Neural cell (in vitro differentiated cells): ENCODE results near the gene RPL22.

Experiments used
- EP300 ChIP-seq: fragments of 450-650 bp; conservative IDR thresholded peaks from 2 replicates; pipeline ENCODE4 v1.6.1; 2014; ENCODE audit warnings: antibody characterized with exemption, mild to moderate bottlenecking, moderate library complexity; ENCODE audit not compliant: poor library complexity, severe bottlenecking
- EZH2 ChIP-seq: fragments of 200-600, 300-800 bp; shearing (Covaris generic), sonication (generic); IDR thresholded peaks from 2 replicates; pipeline ENCODE4 v1.6.1; 2014; ENCODE audit warnings: antibody characterized with exemption, low read length, borderline replicate concordance, mild to moderate bottlenecking; ENCODE audit not compliant: insufficient read depth, poor library complexity, severe bottlenecking
- TAF1 ChIP-seq: IDR thresholded peaks from 2 replicates; pipeline ENCODE4 v1.6.1; 2012; ENCODE audit warnings: low read depth
- TF ChIP-seq, protein P1 (sequence below): fragments of 450-650 bp; IDR thresholded peaks from 2 replicates; pipeline ENCODE4 v1.5.1; 2014; ENCODE audit warnings: antibody characterized with exemption, mild to moderate bottlenecking, moderate library complexity; ENCODE audit not compliant: poor library complexity, severe bottlenecking

DNA sequence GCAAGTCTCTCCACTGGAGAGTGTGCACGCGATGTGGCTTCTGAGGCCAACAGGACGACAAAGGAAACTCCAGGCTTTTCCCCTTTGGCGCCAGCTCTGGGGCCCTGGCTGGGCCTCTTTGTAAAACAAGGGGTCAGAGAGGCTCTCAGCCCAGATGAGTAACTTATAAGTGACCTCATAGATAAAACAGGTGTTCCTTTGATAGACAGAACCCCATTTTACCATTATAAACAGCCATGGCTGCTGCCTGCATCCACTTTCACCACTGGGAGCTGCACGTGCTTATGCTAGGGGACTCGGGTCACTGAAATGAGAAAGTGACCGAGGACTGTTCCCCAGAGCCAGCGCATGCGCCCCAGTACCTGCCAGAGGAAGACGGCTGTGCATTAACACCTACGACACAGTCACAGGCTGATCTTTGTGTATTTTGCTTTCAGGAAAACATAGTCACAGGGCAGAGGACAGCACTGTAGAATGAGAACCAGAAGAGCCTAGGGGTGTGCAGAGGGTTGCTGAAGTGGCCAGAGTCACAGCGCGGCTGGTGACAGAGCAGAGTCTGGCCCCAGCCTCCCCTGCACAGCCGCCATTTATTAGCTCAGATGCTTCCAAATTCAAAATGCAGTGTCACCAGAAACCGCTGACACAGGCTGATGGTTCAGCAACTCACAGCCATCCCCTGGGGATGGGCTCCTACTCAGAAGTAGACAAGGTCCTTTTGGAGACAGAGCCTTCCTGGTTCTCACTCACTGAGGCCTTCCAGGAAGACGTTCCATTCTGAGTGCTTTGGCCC is 19.2 kb upstream of the RPL22 start:
- TF ChIP-seq, protein P1, sequence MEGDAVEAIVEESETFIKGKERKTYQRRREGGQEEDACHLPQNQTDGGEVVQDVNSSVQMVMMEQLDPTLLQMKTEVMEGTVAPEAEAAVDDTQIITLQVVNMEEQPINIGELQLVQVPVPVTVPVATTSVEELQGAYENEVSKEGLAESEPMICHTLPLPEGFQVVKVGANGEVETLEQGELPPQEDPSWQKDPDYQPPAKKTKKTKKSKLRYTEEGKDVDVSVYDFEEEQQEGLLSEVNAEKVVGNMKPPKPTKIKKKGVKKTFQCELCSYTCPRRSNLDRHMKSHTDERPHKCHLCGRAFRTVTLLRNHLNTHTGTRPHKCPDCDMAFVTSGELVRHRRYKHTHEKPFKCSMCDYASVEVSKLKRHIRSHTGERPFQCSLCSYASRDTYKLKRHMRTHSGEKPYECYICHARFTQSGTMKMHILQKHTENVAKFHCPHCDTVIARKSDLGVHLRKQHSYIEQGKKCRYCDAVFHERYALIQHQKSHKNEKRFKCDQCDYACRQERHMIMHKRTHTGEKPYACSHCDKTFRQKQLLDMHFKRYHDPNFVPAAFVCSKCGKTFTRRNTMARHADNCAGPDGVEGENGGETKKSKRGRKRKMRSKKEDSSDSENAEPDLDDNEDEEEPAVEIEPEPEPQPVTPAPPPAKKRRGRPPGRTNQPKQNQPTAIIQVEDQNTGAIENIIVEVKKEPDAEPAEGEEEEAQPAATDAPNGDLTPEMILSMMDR, result no peak
- TF ChIP-seq TAF1 (no peak), EP300 (no peak), EZH2 (no peak)
